Large intestine (tissue), 3 donors: Measurements from ENCODE around the gene CFAP57. TPM values are rescaled to one million over a fixed set of nuclear protein-coding genes. Genes with fewer than 3 reads are reported as not detected.

Source experiments
- DNase-seq, 2 donors: peaks; one replicate each; pipeline versions ENCODE4 v3.0.0 to v3.0.0-alpha.2; 2013
- H3K27ac ChIP-seq: one replicate; pipeline ENCODE4 v1.5.1; 2013; ENCODE audit warnings: low read length
- H3K27me3 ChIP-seq: 2 replicates; pipeline ENCODE4 v1.6.1; 2013; ENCODE audit warnings: low read length; ENCODE audit not compliant: control insufficient read depth, insufficient read depth
- H3K36me3 ChIP-seq: 2 replicates; pipeline ENCODE4 v1.6.1; 2013; ENCODE audit warnings: low read length; ENCODE audit not compliant: control insufficient read depth, insufficient read depth
- H3K4me1 ChIP-seq: one replicate; pipeline ENCODE4 v1.6.1; 2013; ENCODE audit warnings: low read length; ENCODE audit not compliant: control insufficient read depth, insufficient read depth
- H3K4me3 ChIP-seq: one replicate; pipeline ENCODE4 v1.5.1; 2013; ENCODE audit warnings: low read length
- H3K9me3 ChIP-seq: one replicate; pipeline ENCODE4 v1.6.1; 2013; ENCODE audit warnings: mild to moderate bottlenecking, low read depth, low read length, moderate library complexity; ENCODE audit not compliant: control insufficient read depth
- WGBS: methylation state at CpG from one replicate; pipeline ENCODE4 v1.1.5; 2013; ENCODE audit warnings: low lambda C conversion rate; ENCODE audit not compliant: insufficient coverage; 5-methylcytosine and 5-hydroxymethylcytosine counted together
- polyA plus RNA-seq: library from polyadenylated mRNA; unstranded; fragments of 120-200 nt; gene quantifications from one replicate; pipeline ENCODE4 v1.2.1, GENCODE V29; 2013

CFAP57 gene
- polyA plus RNA-seq, 1 donor = 0.25 TPM

GRCh38 chr1:43269627-43270375 lies 97.7 kb downstream of the CFAP57 start, which contains the start of gene TMEM125:
TMEM125 (plus strand) TSS chr1:43269983; CDS start chr1:43272723, 2,740 bp downstream.
- DNase-seq = no peak
- Histone ChIP-seq H3K9me3 (no peaks in the 10 kb centered on the region), H3K4me3 (peak within 1 kb of the TSS; percentile 37), H3K36me3 (peaks cover 6% of the 10 kb centered on the region), H3K27me3 (no peaks in the 10 kb centered on the region), H3K27ac (peak within 1 kb of the TSS; percentile 67), H3K4me1 (peaks cover 48% of the 10 kb centered on the region)
- no CpG with 5 or more reads among the region's 7 CpGs for WGBS

GRCh38 chr1:43270421-43271095 lies 98.4 kb downstream of the CFAP57 start:
- no CpG with 5 or more reads among the region's 29 CpGs for WGBS
- Histone ChIP-seq H3K36me3 (peaks cover 6% of the 10 kb centered on the region), H3K27me3 (no peaks in the 10 kb centered on the region), H3K4me3 (peak overlapping the region; percentile 37), H3K27ac (peak overlapping the region; percentile 67), H3K4me1 (peaks cover 54% of the 10 kb centered on the region), H3K9me3 (no peaks in the 10 kb centered on the region)
- peak; percentile 93 to 95 for DNase-seq

- H3K36me3 ChIP-seq = peaks cover 6% of the 10 kb centered on the region
- no CpG with 5 or more reads among the region's 12 CpGs for WGBS
- no peaks in the 10 kb centered on the region for H3K9me3 ChIP-seq
- peak overlapping the region; percentile 37 for H3K4me3 ChIP-seq
- peak overlapping the region; percentile 67 for H3K27ac ChIP-seq
- no peaks in the 10 kb centered on the region for H3K27me3 ChIP-seq
- no peak for DNase-seq
- peaks cover 59% of the 10 kb centered on the region for H3K4me1 ChIP-seq
Observed at GRCh38 chr1:43271186-43272118, 99.3 kb downstream of the CFAP57 start.

GRCh38 chr1:43272161-43272560 lies 100.0 kb downstream of the CFAP57 start:
- no peak for DNase-seq
- no CpG with 5 or more reads among the region's 9 CpGs for WGBS

GRCh38 chr1:43272576-43273571 lies 100.7 kb downstream of the CFAP57 start:
- H3K27me3 ChIP-seq = no peaks in the 10 kb centered on the region
- H3K36me3 ChIP-seq = peaks cover 6% of the 10 kb centered on the region
- peaks cover 63% of the 10 kb centered on the region for H3K4me1 ChIP-seq
- WGBS = no CpG with 5 or more reads among the region's 46 CpGs
- H3K4me3 ChIP-seq = no peak overlapping the region
- H3K27ac ChIP-seq = no peak overlapping the region
- no peak for DNase-seq
- no peaks in the 10 kb centered on the region for H3K9me3 ChIP-seq

More at GRCh38 chr1:43272161-43272560, 100.0 kb downstream of the CFAP57 start:
- peaks cover 63% of the 10 kb centered on the region for H3K4me1 ChIP-seq
- peaks cover 6% of the 10 kb centered on the region for H3K36me3 ChIP-seq
- no peak overlapping the region for H3K4me3 ChIP-seq
- no peaks in the 10 kb centered on the region for H3K27me3 ChIP-seq
- no peak overlapping the region for H3K27ac ChIP-seq
- H3K9me3 ChIP-seq = no peaks in the 10 kb centered on the region

- H3K9me3 ChIP-seq = no peaks in the 10 kb centered on the region
- H3K27ac ChIP-seq = peak overlapping the region; percentile 84
- no peak overlapping the region for H3K4me3 ChIP-seq
- peaks cover 8% of the 10 kb centered on the region for H3K36me3 ChIP-seq
- H3K4me1 ChIP-seq = peaks cover 64% of the 10 kb centered on the region
- H3K27me3 ChIP-seq = no peaks in the 10 kb centered on the region
- no CpG with 5 or more reads among the region's 7 CpGs for WGBS
- DNase-seq = no peak
Observed at GRCh38 chr1:43273708-43274107, 101.6 kb downstream of the CFAP57 start.

- Histone ChIP-seq H3K27ac (peak overlapping the region; percentile 84), H3K9me3 (no peaks in the 10 kb centered on the region), H3K27me3 (no peaks in the 10 kb centered on the region), H3K4me3 (no peak overlapping the region), H3K4me1 (peaks cover 61% of the 10 kb centered on the region), H3K36me3 (peaks cover 12% of the 10 kb centered on the region)
- DNase-seq = peak; percentile 78 to 86
- 50% methylated on average over 1 of the region's 11 CpGs for WGBS
Observed at GRCh38 chr1:43274125-43274803, 102.1 kb downstream of the CFAP57 start.

- no peak overlapping the region for H3K4me3 ChIP-seq
- WGBS = no CpG with 5 or more reads among the region's 8 CpGs
- DNase-seq = no peak
- no peaks in the 10 kb centered on the region for H3K9me3 ChIP-seq
- no peaks in the 10 kb centered on the region for H3K27me3 ChIP-seq
- peak overlapping the region; percentile 84 for H3K27ac ChIP-seq
- peaks cover 61% of the 10 kb centered on the region for H3K4me1 ChIP-seq
- peaks cover 18% of the 10 kb centered on the region for H3K36me3 ChIP-seq
Observed at GRCh38 chr1:43274804-43275180, 102.7 kb downstream of the CFAP57 start.
